ENCODE measurements around the gene BPIFB1. TPM values are rescaled to one million over a fixed set of nuclear protein-coding genes. Genes with fewer than 3 reads are reported as not detected.

The BPIFB1 gene
- total and polyA plus RNA-seq, 7 donors = not detected

DNA sequence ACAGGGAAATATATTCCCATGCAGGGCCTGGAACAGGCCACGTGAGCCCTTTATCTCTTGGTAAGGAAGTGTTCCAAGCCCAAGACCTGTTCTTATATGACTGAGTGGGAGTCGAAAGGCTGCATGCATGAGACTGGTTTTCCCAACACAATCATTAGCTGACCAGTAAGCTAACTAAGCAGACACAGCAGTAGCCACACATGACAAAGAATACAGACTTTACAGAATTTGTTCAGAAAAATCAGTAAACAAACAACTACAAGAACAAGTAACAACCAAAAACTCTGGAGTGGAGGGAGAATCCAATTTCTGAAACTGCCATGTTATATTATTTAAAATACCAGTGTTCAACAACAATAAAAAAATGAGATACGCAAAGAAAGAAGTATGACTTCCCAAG lies 30.6 kb upstream of the BPIFB1 start:
- no peak overlapping the region for H3K27ac ChIP-seq
- no peaks in the 10 kb centered on the region for H3K4me1 ChIP-seq
- TF ChIP-seq POLR2A (IDR thresholded peaks at IDR 0.05) (no peak), POLR2AphosphoS5 (IDR thresholded peaks at IDR 0.05) (no peak)
- H3K4me3 ChIP-seq = no peak overlapping the region
- no peaks in the 10 kb centered on the region for H3K36me3 ChIP-seq
- intact Hi-C loops (cut with DNase I) = no loop called here
- no peaks in the 10 kb centered on the region for H3K27me3 ChIP-seq
- no peaks in the 10 kb centered on the region for H3K9me3 ChIP-seq
- no peak for DNase-seq
- WGBS, 2 donors = 76 to 85% methylated on average over 3 of the region's 3 CpGs

DNA sequence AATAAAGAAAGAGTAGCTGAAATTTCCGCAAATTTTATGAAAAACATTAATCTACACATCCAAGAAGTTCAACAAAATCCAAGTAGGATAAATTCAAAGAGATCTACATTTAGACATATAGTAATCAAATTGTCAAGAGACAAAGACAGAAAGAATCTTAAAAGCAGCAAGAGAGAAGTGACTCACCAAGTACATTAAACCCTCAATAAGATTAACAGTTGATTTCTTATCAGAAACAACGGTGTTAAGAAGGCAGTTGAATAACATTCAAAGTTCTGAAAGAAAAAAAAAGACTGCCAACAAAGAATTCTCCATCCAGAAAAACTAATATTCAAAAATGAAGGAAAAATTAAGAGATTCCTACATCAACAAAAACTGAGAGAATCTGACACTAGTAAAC lies 28.0 kb upstream of the BPIFB1 start:
- H3K4me3 ChIP-seq = no peak overlapping the region
- TF ChIP-seq, protein P1, sequence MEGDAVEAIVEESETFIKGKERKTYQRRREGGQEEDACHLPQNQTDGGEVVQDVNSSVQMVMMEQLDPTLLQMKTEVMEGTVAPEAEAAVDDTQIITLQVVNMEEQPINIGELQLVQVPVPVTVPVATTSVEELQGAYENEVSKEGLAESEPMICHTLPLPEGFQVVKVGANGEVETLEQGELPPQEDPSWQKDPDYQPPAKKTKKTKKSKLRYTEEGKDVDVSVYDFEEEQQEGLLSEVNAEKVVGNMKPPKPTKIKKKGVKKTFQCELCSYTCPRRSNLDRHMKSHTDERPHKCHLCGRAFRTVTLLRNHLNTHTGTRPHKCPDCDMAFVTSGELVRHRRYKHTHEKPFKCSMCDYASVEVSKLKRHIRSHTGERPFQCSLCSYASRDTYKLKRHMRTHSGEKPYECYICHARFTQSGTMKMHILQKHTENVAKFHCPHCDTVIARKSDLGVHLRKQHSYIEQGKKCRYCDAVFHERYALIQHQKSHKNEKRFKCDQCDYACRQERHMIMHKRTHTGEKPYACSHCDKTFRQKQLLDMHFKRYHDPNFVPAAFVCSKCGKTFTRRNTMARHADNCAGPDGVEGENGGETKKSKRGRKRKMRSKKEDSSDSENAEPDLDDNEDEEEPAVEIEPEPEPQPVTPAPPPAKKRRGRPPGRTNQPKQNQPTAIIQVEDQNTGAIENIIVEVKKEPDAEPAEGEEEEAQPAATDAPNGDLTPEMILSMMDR (IDR thresholded peaks at IDR 0.05) = no peak
- TF ChIP-seq POLR2A (IDR thresholded peaks at IDR 0.05) (no peak), EP300 (IDR thresholded peaks at IDR 0.05) (no peak), POLR2AphosphoS5 (IDR thresholded peaks at IDR 0.05) (no peak)
- intact Hi-C loops (cut with DNase I) = no loop called here
- H3K4me1 ChIP-seq = no peaks in the 10 kb centered on the region
- 57 to 81% methylated on average over 2 of the region's 2 CpGs for WGBS, 2 donors
- no peak for DNase-seq
- no peak overlapping the region for H3K27ac ChIP-seq
- H3K9me3 ChIP-seq = no peaks in the 10 kb centered on the region
- no peaks in the 10 kb centered on the region for H3K36me3 ChIP-seq
- peaks cover 0 to 5% (median 0%) of the 10 kb centered on the region in 3 donors for H3K27me3 ChIP-seq

DNA sequence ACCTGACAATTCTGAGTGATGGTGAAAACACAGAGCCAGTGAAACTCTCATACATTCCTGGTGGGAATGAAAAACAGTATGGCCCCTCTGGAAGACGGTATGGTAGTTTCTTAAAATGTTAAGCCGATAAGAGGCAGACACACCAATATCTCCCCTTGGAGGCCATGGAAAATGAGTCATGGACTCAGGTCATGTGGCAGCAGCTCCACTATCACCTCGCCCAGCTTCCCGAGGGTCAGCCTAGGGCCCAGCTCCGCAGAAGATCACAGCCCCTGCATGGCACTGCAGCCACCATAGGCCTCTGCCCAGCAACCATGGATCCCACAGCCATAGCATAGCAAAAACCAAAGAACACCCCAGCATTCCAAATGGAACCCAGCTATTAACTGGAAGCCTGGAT lies 25.8 kb upstream of the BPIFB1 start:
- TF ChIP-seq, protein P1 (IDR thresholded peaks at IDR 0.05) = no peak
- Histone ChIP-seq H3K4me1 (no peaks in the 10 kb centered on the region), H3K27ac (no peak overlapping the region), H3K9me3 (peaks cover 0 to 4% (median 0%) of the 10 kb centered on the region in 4 donors), H3K36me3 (no peaks in the 10 kb centered on the region), H3K4me3 (no peak overlapping the region), H3K27me3 (peaks cover 0 to 12% (median 0%) of the 10 kb centered on the region in 3 donors)
- intact Hi-C loops (cut with DNase I) = no loop called here
- DNase-seq = no peak
- WGBS, 2 donors = 83 to 85% methylated on average over 5 of the region's 5 CpGs

DNA sequence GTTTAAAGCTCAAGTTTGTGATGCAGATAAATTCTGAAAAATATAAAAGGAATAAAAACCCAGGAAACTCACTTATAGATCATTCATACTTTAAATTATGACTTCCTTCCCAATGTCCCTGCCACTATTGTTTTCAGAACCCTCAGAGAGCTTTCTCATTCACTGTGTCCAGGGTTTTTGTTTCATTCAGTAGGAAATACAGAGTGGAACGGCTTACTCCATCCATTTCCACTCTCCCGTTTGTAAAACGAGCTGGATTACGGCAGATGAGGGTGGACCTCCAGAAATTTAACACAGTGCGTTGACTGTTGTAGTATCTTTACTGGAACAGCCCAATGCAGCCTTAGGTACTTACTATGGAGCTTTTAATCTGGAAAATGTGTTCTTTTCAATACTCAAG lies 23.6 kb upstream of the BPIFB1 start:
- Histone ChIP-seq H3K4me3 (no peak overlapping the region), H3K36me3 (no peaks in the 10 kb centered on the region), H3K27me3 (peaks cover 0 to 12% (median 0%) of the 10 kb centered on the region in 3 donors), H3K27ac (no peak overlapping the region), H3K4me1 (no peaks in the 10 kb centered on the region), H3K9me3 (peaks cover 0 to 4% (median 0%) of the 10 kb centered on the region in 4 donors)
- intact Hi-C loops (cut with DNase I) = no loop called here
- DNase-seq = no peak
- 65 to 66% methylated on average over 5 of the region's 5 CpGs for WGBS, 2 donors
- TF ChIP-seq EP300 (IDR thresholded peaks at IDR 0.05) (no peak), POLR2A (IDR thresholded peaks at IDR 0.05) (no peak), POLR2AphosphoS5 (IDR thresholded peaks at IDR 0.05) (no peak)
- TF ChIP-seq, protein P1 (IDR thresholded peaks at IDR 0.05) = no peak

DNA sequence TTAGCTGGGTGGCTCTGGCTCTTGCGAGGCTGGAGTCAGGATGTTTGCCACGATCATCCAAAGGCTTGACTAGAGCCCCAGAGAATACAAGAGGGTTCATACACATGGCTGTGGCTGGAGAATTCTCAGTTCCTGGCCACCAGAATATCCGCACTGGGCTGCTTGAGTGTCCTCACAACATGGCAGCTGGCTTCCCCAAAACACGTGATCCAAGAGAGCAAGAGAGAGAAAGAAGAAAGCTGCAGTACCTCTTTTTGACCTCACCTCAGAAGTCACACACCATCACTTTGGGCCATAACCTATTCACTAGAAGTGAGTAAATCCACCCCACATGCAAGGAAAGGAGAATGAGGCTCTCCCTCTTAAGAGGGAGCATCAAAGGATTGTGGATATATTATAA lies 21.5 kb upstream of the BPIFB1 start:
- Histone ChIP-seq H3K27ac (no peak overlapping the region), H3K9me3 (peaks cover 0 to 6% (median 0%) of the 10 kb centered on the region in 4 donors), H3K36me3 (no peaks in the 10 kb centered on the region), H3K4me1 (no peaks in the 10 kb centered on the region), H3K27me3 (peaks cover 0 to 15% (median 0%) of the 10 kb centered on the region in 3 donors), H3K4me3 (no peak overlapping the region)
- no peak for DNase-seq
- intact Hi-C loops (cut with DNase I) = no loop called here
- 63 to 86% methylated on average over 4 of the region's 4 CpGs for WGBS, 2 donors
- TF ChIP-seq EP300 (IDR thresholded peaks at IDR 0.05) (no peak), POLR2AphosphoS5 (IDR thresholded peaks at IDR 0.05) (no peak), POLR2A (IDR thresholded peaks at IDR 0.05) (no peak)
- TF ChIP-seq, protein P1 (IDR thresholded peaks at IDR 0.05) = no peak

Measured in sigmoid colon (tissue), 7 donors.